ENCODE results near the gene TMEM115. TPM values are rescaled to one million over a fixed set of nuclear protein-coding genes. Genes with fewer than 3 reads are reported as not detected.

The TMEM115 gene
- total and polyA plus RNA-seq, 2 of the 4 experiments (the other 2 are of a cell fraction), result 35.3 to 47.3 TPM

- dilution Hi-C loops (cut with HindIII; ENCODE audit: low sequenced_read_pairs, unreplicated experiment), result no loop called here
- Histone ChIP-seq H3K79me1 (ENCODE audit: low read depth in 1 of 2, low read length in 2 of 2) (no peaks in the 10 kb centered on the region), H3K9ac (ENCODE audit: low read depth, low read length) (no peak overlapping the region)
- TF ChIP-seq ELK1 (IDR thresholded peaks at IDR 0.05; ENCODE audit: borderline replicate concordance, low read depth, low read length) (no peak), FOS (IDR thresholded peaks at IDR 0.05; ENCODE audit: low read depth, low read length) (no peak), MXI1 (IDR thresholded peaks at IDR 0.05; ENCODE audit: borderline replicate concordance, low read depth, low read length) (no peak), RCOR1 (IDR thresholded peaks at IDR 0.05; ENCODE audit: insufficient replicate concordance, low read length) (no peak), MAFK (IDR thresholded peaks at IDR 0.05; ENCODE audit: low read depth, low read length) (no peak), SMC3 (IDR thresholded peaks at IDR 0.05; ENCODE audit: low read depth, low read length) (no peak), RFX5 (IDR thresholded peaks at IDR 0.05; ENCODE audit: low read depth, low read length) (no peak), CEBPB (IDR thresholded peaks at IDR 0.05; ENCODE audit: low read depth, low read length) (no peak), RAD21 (IDR thresholded peaks at IDR 0.05; ENCODE audit: low read length) (no peak), NFE2L2 (IDR thresholded peaks at IDR 0.05; ENCODE audit: low read depth, low read length) (no peak), POLR2A (IDR thresholded peaks at IDR 0.05; ENCODE audit: low read depth, low read length) (no peak), MAZ (IDR thresholded peaks at IDR 0.05; ENCODE audit: borderline replicate concordance, low read depth, low read length) (no peak), CTCF (conservative IDR thresholded peaks at IDR 0.05; ENCODE audit: low read depth, low read length) (no peak), BHLHE40 (IDR thresholded peaks at IDR 0.05; ENCODE audit: low read depth, low read length) (no peak), CHD1 (IDR thresholded peaks at IDR 0.05; ENCODE audit: low read depth, low read length) (no peak)
Measured at GRCh38 chr3:50374363-50375257, 15.3 kb upstream of the TMEM115 start.

More at GRCh38 chr3:50374363-50375257, 15.3 kb upstream of the TMEM115 start:
- Histone ChIP-seq H4K91ac (ENCODE audit: insufficient read depth, low read depth, low read length) (no peak overlapping the region), H3K18ac (ENCODE audit: low read depth, low read length) (no peak overlapping the region), H3K4ac (ENCODE audit: low read depth, low read length) (no peak overlapping the region), H4K8ac (ENCODE audit: low read depth in 2 of 2, low read length in 2 of 2) (no peak overlapping the region), H3K14ac (replicated peaks; ENCODE audit: low read depth, low read length) (no peak overlapping the region), H3K23ac (ENCODE audit: low read depth, low read length) (no peak overlapping the region), H3K4me2 (ENCODE audit: low read depth, low read length) (no peak overlapping the region), H3K4me3 (ENCODE audit: insufficient read depth, low read depth, low read length) (no peak overlapping the region), H2BK5ac (ENCODE audit: low read depth, low read length, poor library complexity, severe bottlenecking) (no peak overlapping the region), H3K27ac (ENCODE audit: insufficient read depth, low read length) (no peak overlapping the region), H3K9me3 (ENCODE audit: control insufficient read depth, insufficient read depth, low read length) (no peaks in the 10 kb centered on the region), H4K20me1 (ENCODE audit: insufficient read depth, low read length) (no peaks in the 10 kb centered on the region), H2BK20ac (ENCODE audit: low read depth, low read length) (no peak overlapping the region), H4K5ac (ENCODE audit: low read depth, low read length) (no peak overlapping the region), H3K4me1 (ENCODE audit: control insufficient read depth, insufficient read depth, low read length) (no peaks in the 10 kb centered on the region), H2AFZ (replicated peaks; ENCODE audit: low read length, poor library complexity) (no peak overlapping the region), H3K56ac (ENCODE audit: extremely low read depth, insufficient read depth, low read length) (no peak overlapping the region), H3K27me3 (ENCODE audit: control insufficient read depth, insufficient read depth, low read length) (peaks cover 42% of the 10 kb centered on the region), H2BK15ac (ENCODE audit: low read depth, low read length) (no peak overlapping the region), H3K9me1 (ENCODE audit: insufficient read depth, low read length) (no peaks in the 10 kb centered on the region), H3K36me3 (ENCODE audit: control insufficient read depth, insufficient read depth, low read length) (no peaks in the 10 kb centered on the region), H2AK5ac (ENCODE audit: low read depth, low read length) (no peak overlapping the region), H2BK120ac (ENCODE audit: low read depth, low read length) (no peak overlapping the region), H2AK9ac (replicated peaks; ENCODE audit: low read depth, low read length, poor library complexity) (no peak overlapping the region)
- in situ Hi-C loops (cut with MboI; ENCODE audit: low sequenced_read_pairs) (no loop called here), intact Hi-C loops (cut with micrococcal nuclease) (no loop called here)
- BruUV-seq (replicated peaks), result no TSS peak
- 56% methylated on average over 4 of the region's 22 CpGs; no CpG with 5 or more reads in 1 of the 2 experiments for WGBS, 2 experiments (ENCODE audit: extremely low coverage in 2 of 2, insufficient read length in 1 of 2)
- CTCF ChIA-PET, result no interaction called here
- POLR2A ChIA-PET (ENCODE audit: unreplicated experiment), result no interaction called here
- DNase-seq (no peak), ATAC-seq (ENCODE audit: low read depth) (no peak)
